ENCODE data around the gene GATA1.

Gene GATA1

DNA sequence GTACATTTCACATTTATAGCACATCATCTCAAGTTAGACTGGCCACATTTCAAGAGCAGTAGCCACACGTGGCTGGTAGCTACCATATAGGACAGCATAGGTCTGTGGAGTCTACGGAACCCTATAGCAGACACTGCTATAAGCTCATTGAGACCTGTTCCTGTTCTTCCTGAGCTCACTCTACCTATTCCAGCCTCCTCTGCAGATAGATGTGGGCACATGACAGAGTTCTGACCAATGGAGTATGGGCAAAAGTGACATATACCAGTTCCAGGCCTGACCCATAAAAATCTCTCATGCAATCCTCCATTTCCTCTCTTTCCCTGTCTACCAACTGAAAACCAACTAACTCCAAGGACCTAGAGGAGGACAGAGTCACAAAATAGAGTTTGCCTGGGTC lies 11.9 kb downstream of the GATA1 start:
- Histone ChIP-seq H3K9ac (ENCODE audit: low read length) (no peak overlapping the region), H3K9me3 (ENCODE audit: low read length) (no peaks in the 10 kb centered on the region), H3K27me3 (ENCODE audit: control insufficient read depth in 1 of 2, insufficient read depth in 2 of 2, low read length in 2 of 2) (peaks cover 0 to 6% of the 10 kb centered on the region in 2 donors), H3K36me3 (ENCODE audit: insufficient read depth, low read length) (no peaks in the 10 kb centered on the region), H3K4me3 (ENCODE audit: low read depth in 1 of 2, low read length in 2 of 2) (no peak overlapping the region), H3K27ac (ENCODE audit: low read depth, low read length) (no peak overlapping the region), H3K4me1 (ENCODE audit: insufficient read depth, low read length) (no peaks in the 10 kb centered on the region)

DNA sequence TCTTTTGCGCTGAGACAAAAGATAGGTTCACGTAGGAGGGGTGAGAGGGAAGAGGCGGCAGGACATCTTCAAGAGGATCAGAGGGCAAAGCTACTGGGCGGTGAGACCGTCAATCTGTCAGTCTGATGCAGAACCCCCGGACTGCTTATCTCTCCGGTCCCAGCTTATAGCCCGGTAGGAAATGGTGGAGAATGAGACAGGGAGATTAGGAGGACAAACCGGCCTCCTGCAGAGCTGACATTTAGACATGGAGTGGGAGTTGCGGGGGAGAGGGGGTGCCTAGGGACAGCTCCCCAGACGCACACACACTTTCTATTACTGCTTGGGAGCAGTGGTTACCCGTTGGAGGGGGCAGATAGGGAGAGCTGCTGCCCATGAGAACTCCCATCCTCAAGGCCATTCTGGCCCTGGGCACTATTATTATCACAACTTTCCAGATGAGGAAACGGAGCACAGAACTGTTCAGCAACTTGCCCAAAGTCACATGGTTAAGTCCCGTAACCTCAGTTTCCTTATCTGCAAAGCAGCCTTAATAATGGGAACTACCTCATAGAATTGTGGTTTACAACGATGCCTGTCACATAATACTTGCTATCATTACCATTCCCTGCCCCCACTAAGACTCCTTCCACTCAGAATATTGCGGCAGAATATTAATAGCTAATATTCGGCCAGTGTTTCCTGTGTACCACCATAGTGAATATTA lies 14.3 kb downstream of the GATA1 start:
- Histone ChIP-seq H3K4me3 (ENCODE audit: low read depth in 1 of 2, low read length in 2 of 2) (peak overlapping the region; percentile 37 to 57), H3K27ac (ENCODE audit: low read depth, low read length) (peak overlapping the region; percentile 53), H3K9me3 (ENCODE audit: low read length) (no peaks in the 10 kb centered on the region), H3K36me3 (ENCODE audit: insufficient read depth, low read length) (peaks cover 7% of the 10 kb centered on the region), H3K27me3 (ENCODE audit: control insufficient read depth in 1 of 2, insufficient read depth in 2 of 2, low read length in 2 of 2) (peaks cover 0 to 4% of the 10 kb centered on the region in 2 donors), H3K9ac (ENCODE audit: low read length) (peak overlapping the region; percentile 34), H3K4me1 (ENCODE audit: insufficient read depth, low read length) (no peaks in the 10 kb centered on the region)

DNA sequence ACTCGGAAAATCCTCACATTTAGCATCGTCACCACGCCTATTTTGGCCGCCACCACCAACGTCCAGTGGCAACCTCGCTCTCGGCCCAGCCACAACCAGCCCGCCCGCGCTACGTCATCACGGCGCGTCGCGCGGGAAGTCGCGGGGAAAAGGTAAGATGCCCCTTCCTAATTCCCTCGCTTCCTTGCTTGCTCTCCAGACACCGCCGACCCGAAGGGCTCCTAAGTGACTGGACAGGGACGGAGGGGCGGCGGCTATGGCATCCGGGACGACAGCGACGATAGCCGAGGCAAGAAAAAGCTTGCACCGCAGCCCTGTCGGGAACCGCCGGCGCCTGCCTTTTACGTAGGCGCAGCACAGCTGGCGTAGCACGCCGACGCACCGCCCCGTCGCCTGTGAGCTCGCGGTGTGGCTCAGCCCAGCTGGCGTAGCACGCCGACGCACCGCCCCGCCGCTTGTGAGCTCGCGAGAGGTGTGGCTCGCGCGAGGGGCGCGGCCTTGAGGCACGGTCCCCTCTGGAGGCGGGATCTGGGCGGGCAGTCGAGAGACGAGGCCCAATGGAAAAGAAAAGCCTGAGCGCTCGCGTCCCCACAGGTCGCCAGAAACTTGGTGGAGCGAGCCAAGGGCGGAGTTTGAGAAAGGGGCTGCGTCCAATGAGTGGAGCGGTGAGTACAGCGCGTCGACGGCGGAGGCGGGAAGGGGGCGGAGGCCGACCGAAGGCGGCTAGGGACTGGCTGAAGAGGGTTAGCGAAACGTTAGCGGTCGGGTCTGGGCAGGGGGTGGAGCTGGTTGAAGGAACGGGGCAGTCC lies 15.1 kb downstream of the GATA1 start, which contains the start of gene HDAC6:
TSS of gene HDAC6 (plus strand) at position 788 of the 809 bp plus-strand sequence. CDS start 626 bp downstream, outside the sequence.
- no peaks in the 10 kb centered on the region for H3K9me3 ChIP-seq (ENCODE audit: low read length)
- H3K9ac ChIP-seq (ENCODE audit: low read length) = peak within 1 kb of the TSS; percentile 57
- H3K4me3 ChIP-seq (ENCODE audit: low read depth in 1 of 2, low read length in 2 of 2) = peak within 1 kb of the TSS; percentile 56 to 75
- H3K27ac ChIP-seq (ENCODE audit: low read depth, low read length) = peak within 1 kb of the TSS; percentile 84
- no peaks in the 10 kb centered on the region for H3K27me3 ChIP-seq (ENCODE audit: control insufficient read depth in 1 of 2, insufficient read depth in 2 of 2, low read length in 2 of 2)
- H3K36me3 ChIP-seq (ENCODE audit: insufficient read depth, low read length) = peaks cover 7% of the 10 kb centered on the region
- H3K4me1 ChIP-seq (ENCODE audit: insufficient read depth, low read length) = no peaks in the 10 kb centered on the region

DNA sequence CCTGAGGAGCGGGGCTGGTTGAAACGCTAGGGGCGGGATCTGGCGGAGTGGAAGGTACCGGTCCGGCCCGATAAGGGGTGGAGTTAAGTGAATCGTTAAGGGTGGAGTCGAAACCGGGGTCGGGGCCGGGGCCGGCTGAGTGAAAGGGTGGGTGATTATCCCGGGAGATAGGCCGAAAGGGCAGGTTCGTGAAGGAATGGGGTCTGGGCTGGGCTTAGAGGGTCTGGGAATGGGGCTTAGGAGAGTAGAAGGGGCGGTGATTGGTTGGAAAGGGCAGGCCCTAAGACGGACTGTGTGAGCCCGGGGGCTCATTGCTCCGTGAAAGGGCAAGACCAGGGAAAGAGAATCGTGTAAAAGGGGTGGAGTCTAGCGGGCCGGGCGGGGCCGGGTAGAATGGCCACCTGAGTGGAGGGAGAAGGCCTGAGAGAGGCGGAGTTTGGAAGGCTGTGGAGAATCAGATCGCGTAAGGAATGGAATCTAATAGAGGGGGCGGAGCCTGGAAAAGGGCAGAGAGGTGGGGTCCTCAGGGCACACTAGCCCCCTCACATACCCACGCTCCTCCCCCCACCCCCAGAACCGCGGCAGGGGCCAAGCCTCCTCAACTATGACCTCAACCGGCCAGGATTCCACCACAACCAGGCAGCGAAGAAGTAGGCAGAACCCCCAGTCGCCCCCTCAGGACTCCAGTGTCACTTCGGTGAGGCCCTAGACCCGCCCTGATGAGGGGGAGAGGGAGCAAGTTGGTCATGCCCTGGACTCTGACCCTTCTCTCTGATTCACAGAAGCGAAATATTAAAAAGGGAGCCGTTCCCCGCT lies 15.9 kb downstream of the GATA1 start:
- Histone ChIP-seq H3K9ac (ENCODE audit: low read length) (peak overlapping the region; percentile 57), H3K27me3 (ENCODE audit: control insufficient read depth in 1 of 2, insufficient read depth in 2 of 2, low read length in 2 of 2) (no peaks in the 10 kb centered on the region), H3K4me3 (ENCODE audit: low read depth in 1 of 2, low read length in 2 of 2) (peak overlapping the region; percentile 56 to 75), H3K36me3 (ENCODE audit: insufficient read depth, low read length) (peaks cover 7% of the 10 kb centered on the region), H3K9me3 (ENCODE audit: low read length) (no peaks in the 10 kb centered on the region), H3K27ac (ENCODE audit: low read depth, low read length) (peak overlapping the region; percentile 84), H3K4me1 (ENCODE audit: insufficient read depth, low read length) (no peaks in the 10 kb centered on the region)

DNA sequence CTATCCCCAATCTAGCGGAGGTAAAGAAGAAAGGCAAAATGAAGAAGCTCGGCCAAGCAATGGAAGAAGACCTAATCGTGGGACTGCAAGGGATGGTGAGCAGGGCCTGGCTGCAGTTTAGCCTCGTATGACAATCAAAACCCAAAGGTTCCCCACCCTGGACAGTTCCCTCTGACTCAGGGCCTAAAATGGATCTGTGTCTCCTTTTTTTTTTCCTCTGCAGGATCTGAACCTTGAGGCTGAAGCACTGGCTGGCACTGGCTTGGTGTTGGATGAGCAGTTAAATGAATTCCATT lies 16.5 kb downstream of the GATA1 start:
- peak overlapping the region; percentile 61 for H3K27ac ChIP-seq (ENCODE audit: low read depth, low read length)
- H3K9me3 ChIP-seq (ENCODE audit: low read length) = no peaks in the 10 kb centered on the region
- no peaks in the 10 kb centered on the region for H3K27me3 ChIP-seq (ENCODE audit: control insufficient read depth in 1 of 2, insufficient read depth in 2 of 2, low read length in 2 of 2)
- H3K4me1 ChIP-seq (ENCODE audit: insufficient read depth, low read length) = no peaks in the 10 kb centered on the region
- H3K9ac ChIP-seq (ENCODE audit: low read length) = peak overlapping the region; percentile 57
- H3K36me3 ChIP-seq (ENCODE audit: insufficient read depth, low read length) = peaks cover 7% of the 10 kb centered on the region
- peak overlapping the region; percentile 56 to 75 for H3K4me3 ChIP-seq (ENCODE audit: low read depth in 1 of 2, low read length in 2 of 2)

DNA sequence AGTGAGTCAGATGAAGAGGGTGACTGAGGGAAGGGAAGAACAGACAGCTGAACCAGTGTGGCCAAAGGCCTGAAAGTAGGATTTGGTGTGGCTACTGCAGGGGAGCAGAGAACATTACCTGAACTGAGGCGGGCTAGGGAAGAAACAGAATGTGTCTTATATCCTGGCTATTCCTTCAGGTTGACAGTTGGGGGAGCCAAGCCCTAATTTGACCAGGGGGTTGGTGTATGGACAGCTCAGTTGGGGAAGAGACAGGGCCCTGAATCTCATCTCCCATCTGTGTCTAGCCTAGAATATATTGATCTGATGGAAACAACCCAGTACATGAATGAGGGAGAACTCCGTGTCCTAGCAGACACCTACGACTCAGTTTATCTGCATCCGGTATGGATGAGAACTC lies 19.7 kb downstream of the GATA1 start:
- Histone ChIP-seq H3K27me3 (ENCODE audit: control insufficient read depth in 1 of 2, insufficient read depth in 2 of 2, low read length in 2 of 2) (no peaks in the 10 kb centered on the region), H3K9me3 (ENCODE audit: low read length) (no peaks in the 10 kb centered on the region), H3K4me3 (ENCODE audit: low read depth in 1 of 2, low read length in 2 of 2) (no peak overlapping the region), H3K36me3 (ENCODE audit: insufficient read depth, low read length) (peaks cover 12% of the 10 kb centered on the region), H3K27ac (ENCODE audit: low read depth, low read length) (no peak overlapping the region), H3K4me1 (ENCODE audit: insufficient read depth, low read length) (no peaks in the 10 kb centered on the region), H3K9ac (ENCODE audit: low read length) (no peak overlapping the region)

DNA sequence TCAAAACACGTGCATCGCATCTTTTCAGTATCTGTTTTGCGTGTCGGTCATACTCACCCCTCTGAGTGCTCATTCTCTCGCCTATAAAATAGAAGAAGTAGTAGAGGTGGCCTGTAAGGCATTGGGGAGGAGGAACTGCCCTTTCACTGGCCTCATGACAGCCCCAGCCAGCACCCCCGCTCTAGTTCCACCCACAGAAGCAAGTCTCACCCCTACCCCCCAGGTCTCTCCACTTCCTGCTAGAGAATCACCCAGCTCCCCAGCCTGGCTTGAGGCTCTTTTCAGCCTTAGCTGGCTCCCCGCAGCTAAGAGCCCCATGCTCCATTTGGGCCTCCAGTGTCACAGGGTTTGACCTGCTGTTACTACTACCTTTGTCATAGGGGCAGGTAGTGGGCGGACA lies 27.3 kb downstream of the GATA1 start:
- Histone ChIP-seq H3K4me3 (ENCODE audit: low read depth in 1 of 2, low read length in 2 of 2) (no peak overlapping the region), H3K27me3 (ENCODE audit: control insufficient read depth in 1 of 2, insufficient read depth in 2 of 2, low read length in 2 of 2) (peaks cover 0 to 5% of the 10 kb centered on the region in 2 donors), H3K27ac (ENCODE audit: low read depth, low read length) (no peak overlapping the region), H3K9ac (ENCODE audit: low read length) (no peak overlapping the region), H3K36me3 (ENCODE audit: insufficient read depth, low read length) (peaks cover 23% of the 10 kb centered on the region), H3K9me3 (ENCODE audit: low read length) (no peaks in the 10 kb centered on the region), H3K4me1 (ENCODE audit: insufficient read depth, low read length) (no peaks in the 10 kb centered on the region)

DNA sequence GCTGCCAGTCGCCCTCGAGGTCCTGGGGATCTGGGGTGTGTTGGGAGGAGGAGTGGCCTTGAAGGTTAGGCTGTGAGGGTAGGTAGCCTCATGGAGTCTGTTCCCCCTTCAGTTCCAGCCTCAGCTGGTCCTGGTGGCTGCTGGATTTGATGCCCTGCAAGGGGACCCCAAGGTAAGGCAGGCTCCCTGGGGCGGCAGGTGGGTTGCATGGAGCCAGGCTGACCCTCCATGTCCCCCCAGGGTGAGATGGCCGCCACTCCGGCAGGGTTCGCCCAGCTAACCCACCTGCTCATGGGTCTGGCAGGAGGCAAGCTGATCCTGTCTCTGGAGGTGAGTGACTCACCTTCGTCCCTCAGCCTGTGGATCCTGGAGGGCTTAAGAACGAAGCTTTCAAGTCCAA lies 28.3 kb downstream of the GATA1 start:
- H3K4me1 ChIP-seq (ENCODE audit: insufficient read depth, low read length) = no peaks in the 10 kb centered on the region
- peaks cover 0 to 5% of the 10 kb centered on the region in 2 donors for H3K27me3 ChIP-seq (ENCODE audit: control insufficient read depth in 1 of 2, insufficient read depth in 2 of 2, low read length in 2 of 2)
- peaks cover 24% of the 10 kb centered on the region for H3K36me3 ChIP-seq (ENCODE audit: insufficient read depth, low read length)
- no peak overlapping the region for H3K4me3 ChIP-seq (ENCODE audit: low read depth in 1 of 2, low read length in 2 of 2)
- H3K9me3 ChIP-seq (ENCODE audit: low read length) = no peaks in the 10 kb centered on the region
- no peak overlapping the region for H3K9ac ChIP-seq (ENCODE audit: low read length)
- H3K27ac ChIP-seq (ENCODE audit: low read depth, low read length) = no peak overlapping the region

DNA sequence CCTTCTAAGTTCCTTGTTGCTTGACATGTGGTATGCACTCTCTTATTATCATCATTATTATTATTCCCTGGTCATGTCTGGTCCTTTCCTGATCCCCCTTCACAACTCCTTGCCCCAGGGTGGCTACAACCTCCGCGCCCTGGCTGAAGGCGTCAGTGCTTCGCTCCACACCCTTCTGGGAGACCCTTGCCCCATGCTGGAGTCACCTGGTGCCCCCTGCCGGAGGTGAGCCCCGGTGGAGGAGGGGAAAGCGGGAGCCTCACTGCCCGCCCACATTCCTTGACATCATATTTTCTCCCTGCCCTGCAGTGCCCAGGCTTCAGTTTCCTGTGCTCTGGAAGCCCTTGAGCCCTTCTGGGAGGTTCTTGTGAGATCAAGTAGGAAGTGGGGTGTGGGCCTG lies 28.9 kb downstream of the GATA1 start:
- Histone ChIP-seq H3K27me3 (ENCODE audit: control insufficient read depth in 1 of 2, insufficient read depth in 2 of 2, low read length in 2 of 2) (peaks cover 0 to 5% of the 10 kb centered on the region in 2 donors), H3K9ac (ENCODE audit: low read length) (no peak overlapping the region), H3K27ac (ENCODE audit: low read depth, low read length) (no peak overlapping the region), H3K36me3 (ENCODE audit: insufficient read depth, low read length) (peaks cover 27% of the 10 kb centered on the region), H3K4me3 (ENCODE audit: low read depth in 1 of 2, low read length in 2 of 2) (no peak overlapping the region), H3K4me1 (ENCODE audit: insufficient read depth, low read length) (no peaks in the 10 kb centered on the region), H3K9me3 (ENCODE audit: low read length) (no peaks in the 10 kb centered on the region)

DNA sequence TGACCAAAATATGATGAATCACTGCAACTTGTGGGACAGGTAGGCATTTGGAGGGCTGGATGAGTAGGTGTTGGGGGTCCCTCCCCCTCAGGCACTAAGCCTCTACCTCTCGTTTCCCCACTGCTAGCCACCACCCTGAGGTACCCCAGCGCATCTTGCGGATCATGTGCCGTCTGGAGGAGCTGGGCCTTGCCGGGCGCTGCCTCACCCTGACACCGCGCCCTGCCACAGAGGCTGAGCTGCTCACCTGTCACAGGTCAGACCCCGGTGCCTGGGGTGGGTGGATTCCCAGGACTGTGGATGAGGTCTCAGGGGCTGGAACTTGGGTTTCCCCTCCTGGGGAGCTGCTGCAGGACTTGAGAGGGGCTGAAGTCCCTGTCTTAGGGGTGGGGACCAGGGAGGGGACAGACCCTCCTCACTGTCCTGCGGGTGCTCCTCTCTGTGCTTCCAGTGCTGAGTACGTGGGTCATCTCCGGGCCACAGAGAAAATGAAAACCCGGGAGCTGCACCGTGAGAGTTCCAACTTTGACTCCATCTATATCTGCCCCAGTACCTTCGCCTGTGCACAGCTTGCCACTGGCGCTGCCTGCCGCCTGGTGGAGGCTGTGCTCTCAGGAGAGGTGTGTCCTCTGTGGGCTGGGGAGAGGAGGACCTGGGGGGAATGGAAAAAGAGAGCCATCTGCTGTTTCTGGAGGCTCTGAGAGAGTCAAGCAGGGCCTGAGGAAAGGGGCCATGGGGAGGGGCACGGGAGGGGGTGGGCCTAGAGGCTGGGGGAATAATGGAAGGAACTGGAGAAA lies 29.8 kb downstream of the GATA1 start:
- H3K4me1 ChIP-seq (ENCODE audit: insufficient read depth, low read length) = no peaks in the 10 kb centered on the region
- no peaks in the 10 kb centered on the region for H3K9me3 ChIP-seq (ENCODE audit: low read length)
- H3K27me3 ChIP-seq (ENCODE audit: control insufficient read depth in 1 of 2, insufficient read depth in 2 of 2, low read length in 2 of 2) = peaks cover 0 to 5% of the 10 kb centered on the region in 2 donors
- no peak overlapping the region for H3K27ac ChIP-seq (ENCODE audit: low read depth, low read length)
- peaks cover 28% of the 10 kb centered on the region for H3K36me3 ChIP-seq (ENCODE audit: insufficient read depth, low read length)
- H3K9ac ChIP-seq (ENCODE audit: low read length) = no peak overlapping the region
- no peak overlapping the region for H3K4me3 ChIP-seq (ENCODE audit: low read depth in 1 of 2, low read length in 2 of 2)
